Esophagus squamous epithelium (tissue), 4 donors: Measurements from ENCODE around the gene RAPH1.

Source experiments
- POLR2A ChIP-seq, 4 donors: fragments of 450-650 bp; IDR thresholded peaks; one replicate each; pipeline ENCODE4 v1.6.1; 2017; ENCODE audit warnings: antibody characterized with exemption in 4 of 4, mild to moderate bottlenecking in 4 of 4, moderate library complexity in 3 of 4
- TF ChIP-seq, protein P1 (sequence below), 6 experiments: fragments of 450-650 bp in 4 of 6; fragments of 200-600 bp in 2 of 6; sonication (generic) in 2 of 6; IDR thresholded peaks; one replicate each; pipeline ENCODE4 v1.5.1; 2016 to 2019; ENCODE audit warnings: antibody characterized with exemption in 6 of 6, mild to moderate bottlenecking in 4 of 6, moderate library complexity in 4 of 6

DNA sequence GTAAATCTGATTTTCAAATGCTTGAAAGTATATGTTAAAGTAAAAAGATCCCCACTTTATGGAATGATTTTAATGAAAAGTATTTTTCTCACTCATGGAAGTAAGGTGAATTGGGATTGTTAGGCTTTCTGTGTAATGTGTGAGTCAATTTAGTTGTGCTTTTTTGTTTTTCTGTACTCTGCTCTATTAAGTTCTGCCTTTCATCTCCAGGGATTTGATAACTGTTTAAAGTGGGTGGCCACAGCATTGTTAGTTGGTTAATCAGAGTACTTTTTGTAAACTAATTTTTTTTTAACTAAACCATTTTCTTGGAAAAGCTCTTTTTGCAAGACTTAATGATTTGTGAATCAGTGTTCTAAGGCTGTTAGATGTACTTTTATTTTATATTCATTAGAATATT is 130.1 kb downstream of the RAPH1 start:
- TF ChIP-seq, protein P1, sequence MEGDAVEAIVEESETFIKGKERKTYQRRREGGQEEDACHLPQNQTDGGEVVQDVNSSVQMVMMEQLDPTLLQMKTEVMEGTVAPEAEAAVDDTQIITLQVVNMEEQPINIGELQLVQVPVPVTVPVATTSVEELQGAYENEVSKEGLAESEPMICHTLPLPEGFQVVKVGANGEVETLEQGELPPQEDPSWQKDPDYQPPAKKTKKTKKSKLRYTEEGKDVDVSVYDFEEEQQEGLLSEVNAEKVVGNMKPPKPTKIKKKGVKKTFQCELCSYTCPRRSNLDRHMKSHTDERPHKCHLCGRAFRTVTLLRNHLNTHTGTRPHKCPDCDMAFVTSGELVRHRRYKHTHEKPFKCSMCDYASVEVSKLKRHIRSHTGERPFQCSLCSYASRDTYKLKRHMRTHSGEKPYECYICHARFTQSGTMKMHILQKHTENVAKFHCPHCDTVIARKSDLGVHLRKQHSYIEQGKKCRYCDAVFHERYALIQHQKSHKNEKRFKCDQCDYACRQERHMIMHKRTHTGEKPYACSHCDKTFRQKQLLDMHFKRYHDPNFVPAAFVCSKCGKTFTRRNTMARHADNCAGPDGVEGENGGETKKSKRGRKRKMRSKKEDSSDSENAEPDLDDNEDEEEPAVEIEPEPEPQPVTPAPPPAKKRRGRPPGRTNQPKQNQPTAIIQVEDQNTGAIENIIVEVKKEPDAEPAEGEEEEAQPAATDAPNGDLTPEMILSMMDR (IDR thresholded peaks at IDR 0.05) = no peak
- no peak for TF ChIP-seq POLR2A (IDR thresholded peaks at IDR 0.05)
